H1 (cell line): ENCODE results near the gene IFNG-AS1.

Experiments used
- CREB1 ChIP-seq: IDR thresholded peaks from 2 replicates; pipeline ENCODE4 v1.6.1; 2012; ENCODE audit warnings: inconsistent platforms
- CTCF ChIP-seq, 3 experiments: IDR thresholded peaks; 1 replicate in 2 of 3; 2 replicates in 1 of 3; pipeline versions ENCODE4 v1.5.1 to v1.6.1; 2011; ENCODE audit warnings: low read length in 3 of 3, mild to moderate bottlenecking in 3 of 3, inconsistent platforms in 2 of 3, low read depth in 1 of 3, moderate library complexity in 1 of 3; ENCODE audit not compliant: insufficient read depth in 1 of 3; ENCODE audit errors: control extremely low read depth in 1 of 3
- EZH2 ChIP-seq: fragments of 200-600 bp; sonication (generic); IDR thresholded peaks from 2 replicates; pipeline ENCODE4 v1.7.1; 2012; ENCODE audit warnings: low read depth, mild to moderate bottlenecking, moderate library complexity, low read length, inconsistent platforms; ENCODE audit not compliant: severe bottlenecking
- MAX ChIP-seq: IDR thresholded peaks from 2 replicates; pipeline ENCODE4 v1.6.1; 2012; ENCODE audit warnings: inconsistent platforms
- POLR2A ChIP-seq, 2 experiments: IDR thresholded peaks; 1 replicate in 1 of 2; 2 replicates in 1 of 2; pipeline ENCODE4 v1.6.1; 2011; ENCODE audit warnings: low read depth in 2 of 2, low read length in 2 of 2, mild to moderate bottlenecking in 2 of 2; ENCODE audit errors: control extremely low read depth in 1 of 2
- POLR2AphosphoS5 ChIP-seq: IDR thresholded peaks from 2 replicates; pipeline ENCODE4 v1.6.1; 2011; ENCODE audit warnings: low read depth, low read length
- RAD21 ChIP-seq, 2 experiments: IDR thresholded peaks in 1 of 2; conservative IDR thresholded peaks in 1 of 2; 2 replicates each; pipeline ENCODE4 v1.6.1; 2011; ENCODE audit warnings: low read depth in 2 of 2, low read length in 2 of 2, improper control_type of control experiment in 1 of 2, inconsistent platforms in 1 of 2, mild to moderate bottlenecking in 1 of 2, moderate library complexity in 1 of 2
- RFX5 ChIP-seq: IDR thresholded peaks from 2 replicates; pipeline ENCODE4 v1.6.1; 2011; ENCODE audit warnings: low read depth, low read length, improper control_type of control experiment, borderline replicate concordance
- SP2 ChIP-seq: IDR thresholded peaks from 2 replicates; pipeline ENCODE4 v1.6.1; 2012; ENCODE audit warnings: mild to moderate bottlenecking, low read length, inconsistent platforms
- SP4 ChIP-seq: IDR thresholded peaks from 2 replicates; pipeline ENCODE4 v1.6.1; 2012; ENCODE audit warnings: low read length, inconsistent platforms
- SUZ12 ChIP-seq: fragments of 200-600 bp; sonication (generic); IDR thresholded peaks from 2 replicates; pipeline ENCODE4 v1.6.1; 2012; ENCODE audit warnings: mild to moderate bottlenecking, inconsistent platforms, low read length, moderate library complexity, mixed read lengths

- no peak for TF ChIP-seq RAD21 (IDR thresholded peaks at IDR 0.05 in 1 of 2, conservative IDR thresholded peaks at IDR 0.05 in 1 of 2; ENCODE audit: low read depth in 2 of 2, low read length in 2 of 2)
- no peak for TF ChIP-seq CREB1
- TF ChIP-seq SUZ12: no peak
- no peak for TF ChIP-seq SP4
- TF ChIP-seq POLR2A (IDR thresholded peaks at IDR 0.05; ENCODE audit: control extremely low read depth in 1 of 2, low read depth in 2 of 2, low read length in 2 of 2): no peak
- no peak for TF ChIP-seq MAX
- no peak for TF ChIP-seq CTCF (IDR thresholded peaks at IDR 0.05; ENCODE audit: control extremely low read depth in 1 of 3, insufficient read depth in 1 of 3, low read depth in 1 of 3, low read length in 3 of 3)
- no peak for TF ChIP-seq EZH2
- no peak for TF ChIP-seq POLR2AphosphoS5
- no peak for TF ChIP-seq RFX5
- no peak for TF ChIP-seq SP2
Measured at GRCh38 chr12:68042212-68042699, 53.0 kb downstream of the IFNG-AS1 start.
